GM12873 (cell line): ENCODE results near the gene AFG1L.

Source experiments
- TF ChIP-seq, protein P1 (sequence below): IDR thresholded peaks from 2 replicates; pipeline ENCODE4 v1.5.1; 2012; ENCODE audit warnings: low read depth, mild to moderate bottlenecking, moderate library complexity, low read length, control low read depth; ENCODE audit not compliant: insufficient read depth; ENCODE audit errors: missing control alignments

Gene AFG1L

DNA sequence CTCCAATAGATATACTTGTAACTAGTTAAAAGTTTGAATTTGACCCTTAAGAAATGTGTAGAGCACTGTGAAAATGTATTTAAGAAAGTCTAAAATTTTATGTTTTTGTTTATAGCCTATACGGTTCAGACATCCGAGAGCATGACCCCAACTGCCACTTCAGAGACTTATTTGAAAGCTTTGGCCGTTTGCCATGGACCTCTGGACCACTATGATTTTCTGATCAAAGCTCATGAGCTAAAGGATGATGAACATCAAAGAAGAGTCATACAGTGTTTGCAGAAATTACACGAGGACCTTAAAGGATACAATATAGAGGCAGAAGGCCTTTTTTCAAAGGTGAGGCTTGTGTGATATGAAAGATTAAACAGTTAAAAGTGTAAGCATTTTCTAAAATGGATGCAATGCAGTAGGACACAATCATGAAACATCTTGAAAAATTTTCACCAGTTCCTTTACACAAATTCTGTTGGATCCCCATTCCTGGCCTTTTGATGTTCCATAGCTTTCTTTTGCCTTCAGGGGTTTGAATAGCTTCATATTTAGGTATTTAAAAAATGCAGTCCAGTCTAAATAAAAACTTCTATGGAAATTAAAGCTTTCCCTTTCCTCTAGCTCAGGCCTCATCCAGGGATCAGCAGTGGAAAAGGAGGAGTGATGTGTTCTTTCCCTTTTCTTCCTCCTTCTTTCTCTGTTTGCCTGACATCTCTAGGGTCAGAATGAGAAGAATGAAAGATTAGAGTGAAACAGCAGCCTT lies 29.0 kb downstream of the AFG1L start:
- TF ChIP-seq, protein P1, sequence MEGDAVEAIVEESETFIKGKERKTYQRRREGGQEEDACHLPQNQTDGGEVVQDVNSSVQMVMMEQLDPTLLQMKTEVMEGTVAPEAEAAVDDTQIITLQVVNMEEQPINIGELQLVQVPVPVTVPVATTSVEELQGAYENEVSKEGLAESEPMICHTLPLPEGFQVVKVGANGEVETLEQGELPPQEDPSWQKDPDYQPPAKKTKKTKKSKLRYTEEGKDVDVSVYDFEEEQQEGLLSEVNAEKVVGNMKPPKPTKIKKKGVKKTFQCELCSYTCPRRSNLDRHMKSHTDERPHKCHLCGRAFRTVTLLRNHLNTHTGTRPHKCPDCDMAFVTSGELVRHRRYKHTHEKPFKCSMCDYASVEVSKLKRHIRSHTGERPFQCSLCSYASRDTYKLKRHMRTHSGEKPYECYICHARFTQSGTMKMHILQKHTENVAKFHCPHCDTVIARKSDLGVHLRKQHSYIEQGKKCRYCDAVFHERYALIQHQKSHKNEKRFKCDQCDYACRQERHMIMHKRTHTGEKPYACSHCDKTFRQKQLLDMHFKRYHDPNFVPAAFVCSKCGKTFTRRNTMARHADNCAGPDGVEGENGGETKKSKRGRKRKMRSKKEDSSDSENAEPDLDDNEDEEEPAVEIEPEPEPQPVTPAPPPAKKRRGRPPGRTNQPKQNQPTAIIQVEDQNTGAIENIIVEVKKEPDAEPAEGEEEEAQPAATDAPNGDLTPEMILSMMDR, result no peak

- TF ChIP-seq, protein P1, result no peak
Measured at GRCh38 chr6:108330806-108331205, 36.0 kb downstream of the AFG1L start.

- TF ChIP-seq, protein P1, result no peak
Measured at GRCh38 chr6:108331982-108332381, 37.1 kb downstream of the AFG1L start.

DNA sequence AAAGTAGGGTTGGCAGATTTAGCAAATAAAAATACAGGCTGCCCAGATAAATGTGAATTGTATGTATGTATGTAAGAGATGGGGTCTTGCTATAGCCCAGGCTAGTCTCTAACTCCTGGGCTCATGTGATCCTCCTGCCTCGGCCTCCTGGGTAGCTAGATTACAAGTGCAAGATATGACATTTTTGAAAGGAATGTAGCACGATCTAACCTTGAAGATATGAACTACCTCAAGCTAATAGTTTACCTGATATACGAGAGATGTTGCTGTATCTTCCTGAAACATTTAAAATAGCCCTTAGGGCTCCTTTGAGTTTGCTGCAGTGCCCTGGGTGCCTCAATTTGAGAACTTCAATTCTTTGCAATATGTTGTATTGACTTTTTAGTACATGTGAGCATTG lies 42.1 kb downstream of the AFG1L start:
- TF ChIP-seq, protein P1, result no peak

GRCh38 chr6:108337721-108338120 lies 42.9 kb downstream of the AFG1L start:
- TF ChIP-seq, protein P1, result no peak

GRCh38 chr6:108341372-108341771 lies 46.5 kb downstream of the AFG1L start:
- TF ChIP-seq, protein P1, result no peak

GRCh38 chr6:108343894-108344293 lies 49.0 kb downstream of the AFG1L start:
- TF ChIP-seq, protein P1, result no peak
